ENCODE measurements around the gene SLC12A8.

DNA sequence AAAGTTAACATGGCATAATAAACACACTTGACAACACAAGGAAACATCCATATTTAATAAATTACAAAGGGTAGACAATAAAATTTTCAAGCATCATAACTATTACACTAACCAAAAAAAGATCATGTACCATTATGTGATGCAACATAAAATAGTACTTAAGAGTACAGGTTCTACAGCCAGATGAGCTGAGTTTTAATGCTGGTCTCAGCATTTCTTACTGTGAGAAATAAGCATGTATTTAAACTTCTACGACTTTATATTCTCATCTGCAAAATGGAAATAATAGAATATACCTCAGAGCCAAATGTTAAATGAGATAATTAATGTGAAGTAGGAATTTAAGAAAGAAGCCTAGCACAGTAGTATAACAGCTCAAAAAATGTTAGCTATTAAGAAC is 33.7 kb upstream of the SLC12A8 start:
- TF ChIP-seq CTCF (IDR thresholded peaks at IDR 0.05) (no peak), POLR2A (IDR thresholded peaks at IDR 0.05) (no peak)

All from right lobe of liver (tissue), 4 donors.